ENCODE results near the gene GRHPR.

The GRHPR gene

GRCh38 chr9:37464006-37464405 is 41.5 kb downstream of the GRHPR start:
- Histone ChIP-seq H3K27ac (ENCODE audit: low read depth, low read length) (peak overlapping the region; percentile 84), H3K36me3 (ENCODE audit: low read length) (no peaks in the 10 kb centered on the region), H3F3A (ENCODE audit: insufficient read depth) (peaks cover 8% of the 10 kb centered on the region; the same call in 1 of the 2 replicates), H3K4me3 (ENCODE audit: insufficient read depth, low read length, poor library complexity, severe bottlenecking) (peak overlapping the region; percentile 71), H3K9me3 (ENCODE audit: insufficient read depth, low read length) (no peaks in the 10 kb centered on the region), H3K9ac (ENCODE audit: low read length) (peak overlapping the region; percentile 86), H4K20me1 (ENCODE audit: low read depth, low read length) (peaks cover 11% of the 10 kb centered on the region; the same call in 1 of the 2 replicates), H3K79me2 (ENCODE audit: insufficient read depth, low read length) (peaks cover 57% of the 10 kb centered on the region), H2AFZ (ENCODE audit: low read depth, low read length, severe bottlenecking) (no peak overlapping the region), H3K9me2 (replicated peaks; ENCODE audit: insufficient read depth, low read length) (no peaks in the 10 kb centered on the region), H3K4me2 (ENCODE audit: low read depth, low read length, poor library complexity, severe bottlenecking) (peak overlapping the region; percentile 91), H3K27me3 (ENCODE audit: low read length) (no peaks in the 10 kb centered on the region)
- TF ChIP-seq EZH2phosphoT487 (conservative IDR thresholded peaks at IDR 0.05; ENCODE audit: low read length) (no peak), CTCF (IDR thresholded peaks at IDR 0.05; ENCODE audit: insufficient read depth, low read length, poor library complexity, severe bottlenecking) (no peak)

DNA sequence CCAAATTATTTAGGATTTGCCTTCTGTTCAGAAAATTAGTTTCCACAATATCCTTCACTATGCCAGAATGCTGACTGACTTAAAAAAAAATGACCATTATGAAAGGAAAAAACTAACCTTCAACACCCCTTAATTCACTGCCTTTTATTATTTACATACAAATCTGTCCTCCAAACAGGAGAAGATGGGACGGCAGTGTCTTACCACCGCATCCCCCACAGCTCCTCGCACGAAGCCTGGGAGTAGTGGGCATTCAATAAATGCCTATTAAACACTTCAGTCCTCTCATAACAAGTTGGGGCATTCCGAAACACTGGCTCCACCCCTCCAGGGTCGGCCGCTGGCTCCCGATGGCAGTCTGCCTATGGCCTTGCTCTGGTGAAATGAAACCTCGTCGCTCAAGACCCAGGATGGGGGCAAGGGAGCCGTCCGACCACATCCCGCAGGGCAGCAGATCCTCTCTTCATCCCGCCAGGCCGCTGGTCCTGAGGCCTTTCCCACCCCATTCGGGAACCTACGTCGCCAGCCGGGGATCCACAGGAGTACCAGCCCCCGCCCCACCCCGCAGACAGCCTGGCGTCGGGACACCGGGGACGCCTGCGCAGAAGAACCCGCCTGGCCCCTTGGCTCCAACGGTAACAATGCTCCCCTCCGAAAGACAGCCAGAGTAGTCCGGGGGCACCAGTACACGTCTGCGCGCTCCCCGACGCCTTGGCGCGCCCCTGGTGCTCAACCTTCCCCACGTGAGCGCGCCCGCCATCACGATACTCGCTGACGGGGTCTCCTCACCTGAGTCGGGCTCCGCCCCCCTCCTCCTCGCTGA is 42.1 kb downstream of the GRHPR start:
- H3K36me3 ChIP-seq (ENCODE audit: low read length): no peaks in the 10 kb centered on the region

GRCh38 chr9:37465249-37466036 is 42.9 kb downstream of the GRHPR start, which contains the start of gene ZBTB5:
TSS of gene ZBTB5 (minus strand) at chr9:37465450. CDS start at chr9:37442551, 22,899 bp downstream.
- Histone ChIP-seq H3K9me3 (ENCODE audit: insufficient read depth, low read length) (no peaks in the 10 kb centered on the region), H3K9ac (ENCODE audit: low read length) (peak within 1 kb of the TSS; percentile 86), H2AFZ (ENCODE audit: low read depth, low read length, severe bottlenecking) (peak within 1 kb of the TSS; percentile 77), H3K27me3 (ENCODE audit: low read length) (no peaks in the 10 kb centered on the region), H3F3A (ENCODE audit: insufficient read depth) (peaks cover 8% of the 10 kb centered on the region; the same call in 1 of the 2 replicates), H3K4me2 (ENCODE audit: low read depth, low read length, poor library complexity, severe bottlenecking) (peak within 1 kb of the TSS; percentile 91), H3K9me2 (replicated peaks; ENCODE audit: insufficient read depth, low read length) (no peaks in the 10 kb centered on the region), H3K36me3 (ENCODE audit: low read length) (no peaks in the 10 kb centered on the region), H3K27ac (ENCODE audit: low read depth, low read length) (peak within 1 kb of the TSS; percentile 84), H3K79me2 (ENCODE audit: insufficient read depth, low read length) (peaks cover 44% of the 10 kb centered on the region), H3K4me3 (ENCODE audit: insufficient read depth, low read length, poor library complexity, severe bottlenecking) (peak within 1 kb of the TSS; percentile 71), H4K20me1 (ENCODE audit: low read depth, low read length) (peaks cover 11% of the 10 kb centered on the region; the same call in 1 of the 2 replicates)
- TF ChIP-seq EZH2phosphoT487 (conservative IDR thresholded peaks at IDR 0.05; ENCODE audit: low read length) (no peak), CTCF (IDR thresholded peaks at IDR 0.05; ENCODE audit: insufficient read depth, low read length, poor library complexity, severe bottlenecking) (no peak)

More for the DNA sequence above, 42.1 kb downstream of the GRHPR start:
- peaks cover 52% of the 10 kb centered on the region for H3K79me2 ChIP-seq (ENCODE audit: insufficient read depth, low read length)
- TF ChIP-seq CTCF (IDR thresholded peaks at IDR 0.05; ENCODE audit: insufficient read depth, low read length, poor library complexity, severe bottlenecking) (no peak), EZH2phosphoT487 (conservative IDR thresholded peaks at IDR 0.05; ENCODE audit: low read length) (no peak)
- H3F3A ChIP-seq (ENCODE audit: insufficient read depth): peaks cover 8% of the 10 kb centered on the region; the same call in 1 of the 2 replicates
- peak overlapping the region; percentile 91 for H3K4me2 ChIP-seq (ENCODE audit: low read depth, low read length, poor library complexity, severe bottlenecking)
- H3K9me2 ChIP-seq (replicated peaks; ENCODE audit: insufficient read depth, low read length): no peaks in the 10 kb centered on the region
- H3K27me3 ChIP-seq (ENCODE audit: low read length): no peaks in the 10 kb centered on the region
- H3K27ac ChIP-seq (ENCODE audit: low read depth, low read length): peak overlapping the region; percentile 84
- H3K9me3 ChIP-seq (ENCODE audit: insufficient read depth, low read length): no peaks in the 10 kb centered on the region
- peak overlapping the region; percentile 86 for H3K9ac ChIP-seq (ENCODE audit: low read length)
- H2AFZ ChIP-seq (ENCODE audit: low read depth, low read length, severe bottlenecking): peak overlapping the region; percentile 40
- peak overlapping the region; percentile 71 for H3K4me3 ChIP-seq (ENCODE audit: insufficient read depth, low read length, poor library complexity, severe bottlenecking)
- H4K20me1 ChIP-seq (ENCODE audit: low read depth, low read length): peaks cover 11% of the 10 kb centered on the region; the same call in 1 of the 2 replicates
